ENCODE measurements around the gene TGFA. TPM values are rescaled to one million over a fixed set of nuclear protein-coding genes. Genes with fewer than 3 reads are reported as not detected.

TGFA gene
- total RNA-seq, 1 experiment from 2014 or later = 2.5 TPM

DNA sequence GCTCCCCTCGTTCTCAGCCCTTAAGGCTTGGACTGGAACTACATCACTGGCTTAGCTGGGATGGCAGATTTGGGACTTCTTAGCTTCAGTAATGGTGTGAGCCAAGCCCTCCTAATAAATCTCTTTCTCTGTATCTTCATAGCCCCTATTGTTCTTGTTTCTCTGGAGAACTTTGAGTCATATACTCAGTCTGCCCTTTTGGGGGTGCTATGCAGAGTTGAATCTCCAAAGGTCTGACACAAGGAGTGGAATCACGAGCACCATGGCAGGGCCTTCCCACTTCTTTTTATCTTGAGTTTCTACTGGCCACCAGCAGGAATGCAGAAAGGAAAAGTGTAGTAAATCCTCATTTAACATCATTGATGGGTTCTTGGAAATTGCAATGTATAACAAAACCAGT is 13.3 kb upstream of the TGFA start:
- CTCF ChIA-PET = interaction anchor here (0.5 to 1.4 kb wide), 3 partner anchors 9 to 347 kb away, joined by 3 to 4 read pairs (median 3); no protein-coding TSS in a partner anchor
- Mint-ChIP-seq H3K27me3 (ENCODE audit: low read depth) (peaks cover 26% of the 10 kb centered on the region), H3K9me3 (no peaks in the 10 kb centered on the region), H3K27ac (no peak overlapping the region), H3K4me3 (no peak overlapping the region), H3K36me3 (no peaks in the 10 kb centered on the region), H3K4me1 (peaks cover 13% of the 10 kb centered on the region)
- no peak for DNase-seq (ENCODE audit: low spot score)
- TF ChIP-seq FOXP1 (CRISPR knock-in tag; IDR thresholded peaks at IDR 0.05; ENCODE audit: borderline replicate concordance) (no peak), ZNF416 (CRISPR knock-in tag; IDR thresholded peaks at IDR 0.05) (no peak), PRRX2 (CRISPR knock-in tag; IDR thresholded peaks at IDR 0.05) (no peak), SOX15 (CRISPR knock-in tag; IDR thresholded peaks at IDR 0.05) (no peak), ZNF121 (CRISPR knock-in tag; IDR thresholded peaks at IDR 0.05) (no peak), MYBL2 (CRISPR knock-in tag; IDR thresholded peaks at IDR 0.05) (no peak), SP1 (CRISPR knock-in tag; conservative IDR thresholded peaks at IDR 0.05) (no peak), GABPB1 (CRISPR knock-in tag; IDR thresholded peaks at IDR 0.05) (no peak)
- TF ChIP-seq, protein P1, sequence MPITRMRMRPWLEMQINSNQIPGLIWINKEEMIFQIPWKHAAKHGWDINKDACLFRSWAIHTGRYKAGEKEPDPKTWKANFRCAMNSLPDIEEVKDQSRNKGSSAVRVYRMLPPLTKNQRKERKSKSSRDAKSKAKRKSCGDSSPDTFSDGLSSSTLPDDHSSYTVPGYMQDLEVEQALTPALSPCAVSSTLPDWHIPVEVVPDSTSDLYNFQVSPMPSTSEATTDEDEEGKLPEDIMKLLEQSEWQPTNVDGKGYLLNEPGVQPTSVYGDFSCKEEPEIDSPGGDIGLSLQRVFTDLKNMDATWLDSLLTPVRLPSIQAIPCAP (CRISPR knock-in tag; IDR thresholded peaks at IDR 0.05) = no peak
- TF ChIP-seq, protein P2, sequence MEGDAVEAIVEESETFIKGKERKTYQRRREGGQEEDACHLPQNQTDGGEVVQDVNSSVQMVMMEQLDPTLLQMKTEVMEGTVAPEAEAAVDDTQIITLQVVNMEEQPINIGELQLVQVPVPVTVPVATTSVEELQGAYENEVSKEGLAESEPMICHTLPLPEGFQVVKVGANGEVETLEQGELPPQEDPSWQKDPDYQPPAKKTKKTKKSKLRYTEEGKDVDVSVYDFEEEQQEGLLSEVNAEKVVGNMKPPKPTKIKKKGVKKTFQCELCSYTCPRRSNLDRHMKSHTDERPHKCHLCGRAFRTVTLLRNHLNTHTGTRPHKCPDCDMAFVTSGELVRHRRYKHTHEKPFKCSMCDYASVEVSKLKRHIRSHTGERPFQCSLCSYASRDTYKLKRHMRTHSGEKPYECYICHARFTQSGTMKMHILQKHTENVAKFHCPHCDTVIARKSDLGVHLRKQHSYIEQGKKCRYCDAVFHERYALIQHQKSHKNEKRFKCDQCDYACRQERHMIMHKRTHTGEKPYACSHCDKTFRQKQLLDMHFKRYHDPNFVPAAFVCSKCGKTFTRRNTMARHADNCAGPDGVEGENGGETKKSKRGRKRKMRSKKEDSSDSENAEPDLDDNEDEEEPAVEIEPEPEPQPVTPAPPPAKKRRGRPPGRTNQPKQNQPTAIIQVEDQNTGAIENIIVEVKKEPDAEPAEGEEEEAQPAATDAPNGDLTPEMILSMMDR (IDR thresholded peaks at IDR 0.05) = no peak
- TF ChIP-seq, protein P3, sequence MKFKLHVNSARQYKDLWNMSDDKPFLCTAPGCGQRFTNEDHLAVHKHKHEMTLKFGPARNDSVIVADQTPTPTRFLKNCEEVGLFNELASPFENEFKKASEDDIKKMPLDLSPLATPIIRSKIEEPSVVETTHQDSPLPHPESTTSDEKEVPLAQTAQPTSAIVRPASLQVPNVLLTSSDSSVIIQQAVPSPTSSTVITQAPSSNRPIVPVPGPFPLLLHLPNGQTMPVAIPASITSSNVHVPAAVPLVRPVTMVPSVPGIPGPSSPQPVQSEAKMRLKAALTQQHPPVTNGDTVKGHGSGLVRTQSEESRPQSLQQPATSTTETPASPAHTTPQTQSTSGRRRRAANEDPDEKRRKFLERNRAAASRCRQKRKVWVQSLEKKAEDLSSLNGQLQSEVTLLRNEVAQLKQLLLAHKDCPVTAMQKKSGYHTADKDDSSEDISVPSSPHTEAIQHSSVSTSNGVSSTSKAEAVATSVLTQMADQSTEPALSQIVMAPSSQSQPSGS (CRISPR knock-in tag; IDR thresholded peaks at IDR 0.05; ENCODE audit: borderline replicate concordance, low read depth) = no peak
- TF ChIP-seq, protein P4, sequence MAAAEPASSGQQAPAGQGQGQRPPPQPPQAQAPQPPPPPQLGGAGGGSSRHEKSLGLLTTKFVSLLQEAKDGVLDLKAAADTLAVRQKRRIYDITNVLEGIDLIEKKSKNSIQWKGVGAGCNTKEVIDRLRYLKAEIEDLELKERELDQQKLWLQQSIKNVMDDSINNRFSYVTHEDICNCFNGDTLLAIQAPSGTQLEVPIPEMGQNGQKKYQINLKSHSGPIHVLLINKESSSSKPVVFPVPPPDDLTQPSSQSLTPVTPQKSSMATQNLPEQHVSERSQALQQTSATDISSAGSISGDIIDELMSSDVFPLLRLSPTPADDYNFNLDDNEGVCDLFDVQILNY (CRISPR knock-in tag; IDR thresholded peaks at IDR 0.05) = no peak
- ATAC-seq = peak; percentile 62
- POLR2A ChIA-PET = no interaction called here

DNA sequence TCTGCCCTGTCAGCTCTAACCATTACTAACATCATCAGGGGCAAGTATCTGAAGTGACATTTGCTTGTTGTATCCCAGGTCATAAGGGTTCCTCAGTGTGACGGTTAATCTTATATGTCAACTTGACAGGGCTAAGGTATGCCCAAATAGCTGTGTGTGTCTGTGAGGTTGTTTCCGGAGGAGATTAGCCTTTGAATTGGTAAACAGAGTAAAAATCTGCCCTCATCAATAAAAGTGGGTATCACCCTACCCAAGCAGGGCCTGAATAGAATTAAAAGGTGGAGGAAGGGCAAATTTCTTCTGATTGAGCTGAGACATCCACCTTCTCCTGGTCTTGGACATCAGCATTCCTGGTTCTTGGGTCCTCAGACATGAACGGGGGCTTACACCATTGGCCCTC is 12.8 kb upstream of the TGFA start:
- Mint-ChIP-seq H3K4me1 (peaks cover 13% of the 10 kb centered on the region), H3K9me3 (no peaks in the 10 kb centered on the region), H3K27ac (no peak overlapping the region), H3K27me3 (ENCODE audit: low read depth) (peaks cover 25% of the 10 kb centered on the region), H3K4me3 (no peak overlapping the region), H3K36me3 (no peaks in the 10 kb centered on the region)
- CTCF ChIA-PET = interaction anchor here (0.5 to 1.4 kb wide), 3 partner anchors 9 to 348 kb away, joined by 3 to 4 read pairs (median 3); no protein-coding TSS in a partner anchor
- ATAC-seq = no peak
- DNase-seq (ENCODE audit: low spot score) = no peak
- POLR2A ChIA-PET = no interaction called here
- TF ChIP-seq ZBTB21 (CRISPR knock-in tag; IDR thresholded peaks at IDR 0.05; ENCODE audit: borderline replicate concordance) (no peak), ZNF416 (CRISPR knock-in tag; IDR thresholded peaks at IDR 0.05) (no peak), ZNF219 (CRISPR knock-in tag; IDR thresholded peaks at IDR 0.05; ENCODE audit: borderline replicate concordance) (no peak), TP53 (CRISPR knock-in tag; IDR thresholded peaks at IDR 0.05) (no peak), NR3C1 (CRISPR knock-in tag; conservative IDR thresholded peaks at IDR 0.05; ENCODE audit: low read depth) (no peak)

DNA sequence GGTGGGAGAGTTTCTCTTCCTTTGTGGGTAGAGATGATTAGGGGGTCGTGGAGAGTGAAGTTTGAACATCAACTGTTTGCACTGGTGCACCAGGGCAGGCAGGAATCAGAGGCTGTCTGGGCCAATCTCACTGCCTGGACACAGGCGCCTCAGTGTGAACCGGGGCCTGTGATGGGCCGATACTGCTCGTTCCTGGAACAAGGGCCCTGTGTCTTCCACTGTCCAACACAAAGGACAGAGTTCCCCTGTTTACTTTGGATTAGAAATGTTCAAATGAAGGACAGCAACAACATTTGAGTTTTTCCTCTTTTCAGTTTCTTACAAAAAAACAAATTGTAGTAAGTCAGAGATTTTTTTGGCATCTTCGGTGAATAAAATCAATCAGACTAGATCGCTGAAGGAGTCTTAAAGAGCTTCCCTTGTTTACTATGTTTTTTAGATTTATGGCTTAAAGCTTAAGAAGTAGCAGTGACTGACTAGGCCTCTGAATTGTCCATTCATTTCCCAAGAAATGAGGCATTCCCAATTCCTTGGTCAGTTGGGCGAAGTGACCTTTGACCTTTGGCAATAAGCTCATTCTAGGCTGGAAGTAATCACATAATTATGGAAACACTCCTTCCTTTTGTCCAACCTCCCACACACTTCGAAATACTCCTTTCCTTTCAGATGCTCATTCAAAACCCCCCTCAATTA is 11.6 kb upstream of the TGFA start:
- TF ChIP-seq RELA (CRISPR knock-in tag; IDR thresholded peaks at IDR 0.05; ENCODE audit: borderline replicate concordance) (no peak), GABPB1 (CRISPR knock-in tag; IDR thresholded peaks at IDR 0.05) (peak; percentile 31; the same call in 1 of the 2 replicates)
- no peak overlapping the region for H3K27ac Mint-ChIP-seq
- ATAC-seq (no peak), DNase-seq (ENCODE audit: low spot score) (no peak)
- ChIA-PET POLR2A (no interaction called here), CTCF (no interaction called here)
- H3K4me3 Mint-ChIP-seq = no peak overlapping the region
- H3K4me1 Mint-ChIP-seq = peaks cover 8% of the 10 kb centered on the region
- peaks cover 13% of the 10 kb centered on the region for H3K27me3 Mint-ChIP-seq (ENCODE audit: low read depth)
- H3K9me3 Mint-ChIP-seq = peaks cover 4% of the 10 kb centered on the region
- no peaks in the 10 kb centered on the region for H3K36me3 Mint-ChIP-seq

Measured in WTC11 (cell line).